GOT3 (cell line): Measurements from ENCODE around the gene WSCD1.

Source experiments
- DNase-seq: peaks from one replicate; lab custom pipeline; 2025; ENCODE audit warnings: mixed read lengths; lab: John Stamatoyannopoulos, UW

Gene WSCD1

GRCh38 chr17:6085812-6086211, 15.6 kb downstream of the WSCD1 start:
- DNase-seq = no peak

DNA sequence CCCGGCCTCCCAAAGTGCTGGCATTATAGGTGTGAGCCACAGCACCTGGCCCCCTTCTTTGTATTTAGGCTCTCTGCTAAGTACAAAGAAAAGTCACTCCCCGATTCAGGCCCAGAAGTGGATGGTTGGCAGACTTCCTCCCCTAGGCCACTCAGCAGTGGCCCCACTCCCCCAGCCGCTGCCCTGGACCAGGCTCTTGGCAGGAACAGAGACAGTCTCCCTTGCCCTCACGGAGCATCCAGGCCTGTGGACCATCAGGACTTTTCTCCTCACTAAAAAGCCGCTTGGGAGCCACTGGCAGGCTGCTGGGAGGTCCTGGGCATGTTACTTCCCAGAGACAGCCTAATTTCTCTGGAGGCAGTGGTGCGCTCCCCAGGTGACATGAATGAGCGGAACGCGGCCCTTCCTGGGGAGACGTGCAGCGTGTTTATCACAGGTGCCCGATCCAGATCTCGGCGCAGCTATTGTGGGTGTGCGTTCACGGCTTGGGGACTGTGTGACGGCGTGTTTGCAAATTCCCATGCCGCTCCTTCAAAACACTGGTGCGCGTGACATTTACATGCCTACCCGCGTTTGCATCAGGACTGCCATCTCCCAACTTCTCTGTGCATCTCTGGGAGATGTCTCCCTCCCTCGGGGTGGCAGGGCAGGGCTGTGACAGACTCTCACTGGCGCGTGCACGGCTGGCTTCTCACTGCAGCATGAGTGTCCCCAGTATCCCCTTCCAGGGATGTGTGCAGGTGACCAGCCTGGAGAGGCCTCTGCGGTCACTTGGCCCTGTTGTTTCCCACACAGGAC, 16.6 kb downstream of the WSCD1 start:
- DNase-seq = no peak

- no peak for DNase-seq
Measured at GRCh38 chr17:6088141-6088540, 18.0 kb downstream of the WSCD1 start.

- no peak for DNase-seq
Measured at GRCh38 chr17:6090253-6090652, 20.1 kb downstream of the WSCD1 start.

DNA sequence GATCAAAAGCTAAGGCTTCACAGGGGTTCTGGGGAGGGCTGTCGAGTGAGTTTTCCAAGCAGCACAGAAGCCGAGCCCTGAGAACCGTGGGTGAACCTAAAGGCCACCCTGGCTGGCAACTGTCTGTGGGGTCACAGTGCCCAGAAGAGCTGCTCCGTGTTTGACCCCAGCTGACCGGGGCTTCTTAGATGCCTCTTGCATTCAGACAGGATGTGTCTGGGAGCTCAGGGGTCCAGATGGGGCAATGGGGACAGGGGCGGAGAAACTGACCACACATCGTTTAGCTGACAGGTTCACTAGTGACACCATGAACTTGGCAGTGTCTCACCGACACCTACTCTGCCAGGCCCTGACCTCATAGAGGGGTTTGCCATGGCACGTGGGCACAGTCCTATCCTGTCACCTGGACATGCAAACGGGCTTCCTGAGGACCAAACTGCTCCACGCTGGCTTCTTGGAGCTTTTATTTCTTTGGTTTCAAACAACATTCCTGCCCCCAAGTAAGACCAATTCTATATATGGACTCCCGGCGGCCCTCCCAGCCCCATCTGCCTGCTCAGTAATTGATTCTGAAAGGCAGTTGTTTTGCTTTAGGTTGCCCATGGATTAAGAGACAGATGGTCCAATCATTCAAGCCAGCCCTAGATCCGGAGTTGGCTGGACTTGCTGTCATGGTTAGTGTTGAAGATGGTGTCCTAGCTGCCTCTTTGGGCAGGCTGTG, 22.2 kb downstream of the WSCD1 start:
- DNase-seq = no peak

GRCh38 chr17:6092903-6093468, 22.8 kb downstream of the WSCD1 start:
- DNase-seq = no peak

DNA sequence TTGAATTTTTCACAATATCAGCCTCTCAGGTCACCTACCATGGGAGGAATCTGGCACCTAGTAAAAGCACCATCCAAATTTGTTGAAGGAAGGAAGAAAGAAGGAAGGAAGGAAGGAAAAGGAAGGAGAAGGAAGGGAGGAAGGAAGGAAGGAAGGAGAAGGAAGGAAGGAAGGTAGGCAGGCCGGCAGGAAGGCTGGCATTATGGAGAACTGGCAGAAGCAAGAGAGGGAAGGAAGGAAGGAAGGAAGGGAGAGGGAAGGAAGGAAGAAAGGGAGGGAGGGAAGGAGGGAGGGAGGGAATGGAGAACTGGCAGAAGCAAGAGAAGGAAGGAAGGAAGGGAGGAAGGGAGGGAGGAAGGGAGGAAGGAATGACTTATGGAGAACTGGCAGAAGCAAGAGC, 24.3 kb downstream of the WSCD1 start:
- DNase-seq = no peak

DNA sequence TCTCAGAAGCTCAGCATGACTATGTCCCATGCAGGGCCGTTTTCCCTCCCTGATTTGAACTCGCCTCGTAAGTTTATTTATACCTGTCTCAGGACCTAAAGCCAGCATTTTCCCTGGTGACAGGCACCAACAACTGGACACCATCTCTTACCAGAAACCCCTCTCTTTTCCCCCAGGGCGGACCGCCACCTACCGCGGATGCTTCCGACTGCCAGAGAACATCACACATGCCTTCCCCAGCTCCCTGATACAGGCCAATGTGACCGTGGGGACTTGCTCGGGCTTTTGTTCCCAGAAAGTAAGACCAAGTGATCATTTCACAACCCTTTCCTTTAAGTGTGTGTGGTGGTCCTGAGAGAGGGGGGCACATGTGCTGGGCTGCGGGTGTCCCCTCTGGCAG, 24.7 kb downstream of the WSCD1 start:
- no peak for DNase-seq

GRCh38 chr17:6095501-6095900, 25.3 kb downstream of the WSCD1 start:
- no peak for DNase-seq

DNA sequence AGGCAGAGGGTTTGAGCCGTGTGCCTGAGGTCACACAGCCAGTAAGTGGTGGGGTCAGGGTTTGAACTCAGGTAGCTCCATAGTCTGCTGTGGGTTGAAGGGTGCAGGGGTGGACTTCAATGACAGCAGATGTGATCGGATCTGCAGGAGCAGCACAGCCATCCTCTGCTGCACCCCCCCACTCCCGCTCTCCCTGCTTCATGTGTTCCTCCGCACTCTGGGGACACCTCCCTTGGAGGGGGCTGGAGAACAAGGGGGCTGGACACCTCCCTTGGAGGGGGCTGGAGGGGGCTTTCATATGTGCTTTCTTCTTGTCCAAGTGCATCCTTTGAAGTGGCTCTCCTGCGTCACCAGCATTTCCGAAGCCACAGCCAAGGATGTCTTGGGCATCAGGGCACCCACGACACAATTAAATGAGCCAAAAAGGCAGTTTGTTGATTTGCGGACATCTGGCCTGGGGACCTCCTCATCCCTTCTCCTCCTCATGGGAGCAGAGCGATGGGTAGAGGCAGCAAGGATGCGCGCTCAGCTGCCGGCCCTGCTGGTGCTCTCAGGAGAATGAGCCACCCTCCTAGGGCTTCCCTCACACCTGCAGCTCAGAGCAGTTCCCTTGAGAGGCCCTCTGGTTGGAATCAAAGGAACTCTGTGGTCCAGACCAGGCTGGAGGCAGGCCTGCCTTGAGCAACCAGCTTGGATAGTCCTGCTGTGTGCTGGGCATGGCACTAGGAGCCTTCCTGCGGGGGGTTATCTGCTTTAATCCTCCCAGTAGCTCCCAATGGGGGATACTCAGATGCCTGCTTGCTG, 26.2 kb downstream of the WSCD1 start:
- no peak for DNase-seq

- DNase-seq = no peak
Measured at GRCh38 chr17:6097005-6097279, 26.8 kb downstream of the WSCD1 start.

DNA sequence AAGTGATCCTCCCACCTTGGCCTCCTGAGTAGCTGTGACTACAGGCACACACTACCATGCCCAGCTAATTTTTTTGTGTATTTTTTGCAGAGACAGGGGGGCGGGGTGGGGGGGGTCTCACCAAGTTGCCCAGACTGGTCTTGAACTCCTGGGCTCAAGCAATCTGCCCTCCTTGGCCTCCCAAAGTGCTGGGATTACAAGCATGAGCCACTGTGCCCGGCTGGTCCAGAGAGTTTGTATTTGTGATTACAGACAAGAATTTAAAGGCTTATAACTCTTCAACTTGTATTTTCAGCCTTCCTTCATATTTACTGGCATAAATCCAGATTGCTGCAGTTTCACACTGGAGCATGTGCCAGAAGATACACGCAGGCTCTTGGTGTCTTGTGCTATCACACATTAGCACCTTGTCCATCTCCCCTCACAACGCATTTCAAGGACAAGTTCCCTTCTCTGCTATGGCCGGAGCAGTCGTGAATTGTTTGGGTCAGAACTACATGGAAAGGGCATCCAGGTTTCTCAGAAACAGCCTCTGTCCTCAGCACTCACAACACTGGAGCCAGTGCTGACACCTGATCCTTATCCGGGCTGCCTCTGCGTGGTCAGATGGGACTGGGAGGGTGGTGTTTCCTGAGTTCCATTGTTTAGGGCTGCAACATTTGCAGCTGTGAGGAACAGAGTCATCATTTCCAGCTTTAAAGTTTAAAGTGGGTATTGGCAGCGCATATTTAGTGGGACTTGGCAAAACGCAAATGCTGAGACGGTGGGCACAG, 28.1 kb downstream of the WSCD1 start:
- no peak for DNase-seq

DNA sequence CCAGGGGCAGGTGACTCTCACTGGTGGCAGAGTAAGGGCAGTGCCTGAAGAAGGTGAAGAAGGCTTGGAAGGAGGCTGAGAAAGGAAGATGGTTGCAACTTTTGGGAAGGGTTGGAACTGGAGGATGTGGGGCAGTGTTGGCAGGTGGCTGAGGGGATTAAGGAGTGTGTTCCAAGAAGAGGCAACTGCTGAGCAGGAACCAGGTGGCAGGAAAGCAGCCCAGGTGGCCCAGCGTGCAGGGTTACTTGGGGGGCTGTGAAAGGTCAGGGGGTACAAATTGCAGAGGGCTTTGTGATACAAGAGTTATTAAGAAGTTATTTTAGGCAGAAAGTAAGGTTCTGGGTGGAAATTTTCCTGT, 28.6 kb downstream of the WSCD1 start:
- DNase-seq = no peak

GRCh38 chr17:6099492-6099891, 29.3 kb downstream of the WSCD1 start:
- DNase-seq = no peak

DNA sequence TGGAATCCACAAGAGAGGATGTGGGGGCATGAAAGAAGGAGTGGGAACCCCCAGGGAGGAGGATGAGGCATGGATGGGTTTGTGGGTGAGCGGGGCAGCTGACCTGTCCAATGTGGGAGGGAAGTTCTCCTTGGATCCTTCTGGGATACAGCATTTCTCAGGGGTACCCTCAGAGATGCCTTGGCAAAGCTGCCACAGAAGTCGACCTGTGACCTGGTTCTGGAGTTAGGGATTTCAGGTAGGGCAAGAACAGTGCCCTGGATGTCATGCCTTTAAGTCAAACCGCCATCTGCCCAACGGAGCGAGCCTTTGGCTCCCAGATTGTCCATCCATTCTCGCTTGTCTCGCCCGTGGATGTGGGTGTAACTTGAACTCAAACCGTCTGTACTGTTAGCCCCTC, 30.0 kb downstream of the WSCD1 start:
- no peak for DNase-seq

DNA sequence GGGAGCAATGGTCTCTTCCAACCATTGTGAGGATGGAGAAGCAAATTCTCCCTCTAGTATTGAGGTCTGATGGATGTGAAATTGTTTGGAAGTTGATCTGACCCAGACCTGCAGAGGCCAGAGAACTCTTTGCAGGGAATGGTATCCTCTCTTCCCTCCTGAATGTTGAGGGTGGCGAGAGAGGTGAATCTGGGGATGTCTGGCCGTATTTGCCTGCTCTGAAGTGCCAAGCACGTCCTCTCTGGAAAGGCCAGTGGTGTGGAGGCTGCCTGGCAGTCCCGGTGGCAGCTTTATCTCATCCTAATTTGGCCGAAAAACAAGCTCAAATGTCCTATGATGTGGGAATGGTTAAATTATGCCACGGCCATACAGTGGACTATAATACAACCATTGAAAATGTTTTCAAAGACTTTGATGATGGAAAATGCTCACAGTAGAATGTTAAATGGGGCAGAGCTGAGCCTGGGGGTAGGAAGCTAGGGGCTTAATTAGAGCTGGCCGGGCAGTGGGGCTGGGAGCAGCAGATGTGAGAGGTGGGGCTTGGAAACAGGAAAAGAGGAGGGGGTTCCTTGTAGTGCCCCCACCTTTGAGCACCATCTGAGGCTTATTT, 30.8 kb downstream of the WSCD1 start:
- DNase-seq = no peak

- no peak for DNase-seq
Measured at GRCh38 chr17:6101706-6102105, 31.5 kb downstream of the WSCD1 start.

DNA sequence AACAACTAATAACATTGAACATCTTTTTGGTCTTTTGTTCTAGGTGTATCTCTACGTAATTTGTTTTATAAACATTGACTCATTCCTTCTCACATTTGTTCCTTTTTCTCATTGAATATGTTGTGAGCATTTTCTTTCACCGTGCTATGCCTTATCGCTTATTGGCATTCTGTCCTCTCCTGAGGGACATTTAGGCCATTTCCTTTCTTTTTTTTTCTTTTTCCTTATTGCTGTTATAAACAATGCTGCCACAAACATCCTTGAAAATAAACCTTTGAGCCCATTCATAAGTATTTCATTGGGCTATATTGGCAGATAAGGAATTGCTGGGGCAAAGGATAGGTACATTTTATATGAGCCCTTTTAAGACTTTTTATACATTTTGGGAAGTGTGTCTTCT, 32.4 kb downstream of the WSCD1 start:
- DNase-seq = no peak

GRCh38 chr17:6104956-6105648, 34.9 kb downstream of the WSCD1 start:
- DNase-seq = no peak

DNA sequence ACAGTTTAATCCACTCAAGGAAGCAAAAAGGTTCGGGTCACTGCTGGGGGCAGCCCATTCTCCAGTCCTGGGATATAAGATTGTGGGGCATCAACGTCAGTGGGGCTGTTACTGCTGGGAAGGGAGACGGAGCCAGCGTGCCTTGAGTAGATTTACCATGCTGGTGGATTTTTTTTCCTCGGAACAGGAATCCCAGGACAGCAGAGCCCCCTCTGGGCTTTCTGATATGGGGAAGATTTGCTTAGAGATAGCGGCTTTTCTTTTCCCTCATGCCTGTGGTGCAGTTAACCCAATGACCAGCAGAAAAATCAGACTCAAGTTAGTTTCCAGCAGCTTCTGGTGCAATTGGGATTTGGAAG, 35.4 kb downstream of the WSCD1 start:
- DNase-seq = no peak

GRCh38 chr17:6106212-6106611, 36.0 kb downstream of the WSCD1 start:
- DNase-seq = no peak
